NCI-H748 (cell line): Measurements from ENCODE around the gene DENND6B.
A peak's percentile ranks its signal among the peaks of the same experiment; 100 is the strongest.

Experiments
- DNase-seq: peaks from one replicate; lab custom pipeline; 2025; ENCODE audit not compliant: unreplicated experiment; lab: John Stamatoyannopoulos, UW

DENND6B gene

DNA sequence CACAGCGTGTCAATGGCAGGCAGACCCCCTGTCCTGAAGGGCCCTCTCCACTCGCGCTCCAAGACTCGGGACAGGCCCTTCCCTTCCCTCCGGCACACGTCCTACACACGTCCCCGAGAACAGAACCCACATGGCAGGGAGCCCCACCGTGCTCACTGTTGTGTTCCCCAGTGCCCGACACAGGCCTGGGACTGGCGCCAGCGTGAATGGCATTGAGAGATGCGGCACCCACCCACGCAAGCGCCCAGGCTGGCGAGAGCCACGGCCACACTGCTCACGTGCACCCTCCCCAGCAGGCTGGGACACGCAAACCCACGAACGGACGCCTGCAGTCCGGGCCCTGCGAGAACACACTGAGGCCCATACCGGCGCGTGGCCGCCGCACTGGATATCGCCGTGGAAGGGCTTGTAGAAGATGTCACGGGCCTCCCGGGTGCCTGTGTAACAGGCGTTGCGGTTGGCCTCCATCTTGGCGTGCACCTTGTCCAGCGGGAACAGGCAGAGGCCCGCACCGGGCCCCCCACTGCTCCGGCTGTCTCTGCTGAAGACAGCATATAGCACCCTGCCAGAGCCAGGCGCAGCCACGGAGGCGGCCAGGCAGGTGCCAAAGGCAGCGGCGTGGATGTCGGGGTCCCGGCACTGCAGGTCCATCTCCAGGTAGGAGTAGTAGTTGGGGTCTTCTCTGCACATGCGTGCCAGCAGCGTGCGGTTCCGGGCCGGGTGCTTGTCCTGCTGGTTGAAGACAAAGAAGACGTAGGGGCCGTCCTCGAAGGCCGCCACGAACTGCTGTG lies 37.5 kb downstream of the DENND6B start:
- no peak for DNase-seq

DNA sequence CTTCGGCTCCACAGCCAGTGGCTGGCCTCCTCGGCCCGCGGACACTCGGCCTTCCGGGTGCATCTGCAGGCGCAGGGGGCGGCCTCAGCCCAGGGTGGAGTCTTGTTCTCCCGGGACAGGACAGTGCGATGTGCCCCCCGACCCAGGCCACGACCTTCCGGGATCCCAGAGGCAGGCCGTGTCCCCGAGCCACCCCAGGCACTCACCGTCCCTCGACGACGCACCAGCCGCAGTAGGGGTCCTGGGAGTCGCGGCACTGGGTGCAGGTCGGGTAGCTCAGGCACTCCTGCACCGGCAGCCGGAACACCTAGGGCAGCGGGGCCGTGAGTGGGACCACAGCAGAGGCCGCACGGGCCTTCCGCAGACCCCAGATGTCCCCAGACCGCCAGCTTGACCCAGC lies 39.1 kb downstream of the DENND6B start:
- no peak for DNase-seq

DNA sequence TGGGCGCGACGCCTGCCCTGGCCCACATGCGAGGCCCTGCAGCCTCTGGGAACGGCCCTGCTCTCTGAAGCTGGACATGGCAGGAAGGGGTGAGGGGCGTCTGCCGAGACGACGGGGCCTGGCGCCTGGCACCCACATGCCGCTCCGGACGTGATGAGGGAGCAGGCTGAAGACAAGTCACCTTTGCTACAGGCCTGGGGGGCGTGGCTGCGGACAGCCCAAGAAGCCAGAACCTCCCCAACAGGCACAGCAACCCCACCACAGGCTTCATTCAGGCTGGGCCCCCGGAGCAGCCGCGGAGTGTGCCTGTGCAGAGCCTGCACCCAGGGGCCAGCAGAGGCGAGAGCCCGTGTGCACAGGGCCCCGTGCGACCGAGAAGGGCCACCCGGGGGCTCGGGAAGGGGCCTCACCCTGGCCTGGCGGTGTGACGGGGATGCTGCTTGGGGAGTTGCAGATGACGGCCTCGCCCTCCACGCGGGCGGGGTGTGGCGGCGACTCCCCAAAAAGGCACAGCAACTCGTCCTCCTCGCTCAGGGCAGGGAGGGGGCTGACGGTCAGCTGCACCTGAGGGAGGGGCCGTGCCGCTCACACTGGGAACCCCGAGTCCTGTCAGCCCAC lies 40.0 kb downstream of the DENND6B start:
- DNase-seq, result no peak

DNA sequence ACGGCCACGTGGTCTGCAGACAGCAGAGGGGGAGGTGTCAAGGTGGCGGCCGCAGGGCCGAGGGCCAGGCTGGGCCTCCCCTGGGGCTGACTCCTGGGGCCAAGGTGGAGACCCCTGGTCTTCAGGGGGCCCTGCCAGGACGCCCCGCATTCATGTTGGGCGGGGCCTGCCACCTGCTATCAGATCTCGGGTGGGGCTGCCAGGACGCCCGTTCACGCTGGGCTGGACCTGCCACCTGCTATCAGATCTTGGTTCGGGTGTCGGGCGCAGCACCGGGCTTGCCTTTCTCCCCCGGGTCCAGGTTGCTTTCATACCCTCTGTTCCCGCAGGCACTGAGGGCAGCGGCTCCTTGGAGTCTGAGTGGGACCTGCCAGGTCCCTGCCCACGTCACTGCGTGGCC lies 40.5 kb downstream of the DENND6B start:
- no peak for DNase-seq

DNA sequence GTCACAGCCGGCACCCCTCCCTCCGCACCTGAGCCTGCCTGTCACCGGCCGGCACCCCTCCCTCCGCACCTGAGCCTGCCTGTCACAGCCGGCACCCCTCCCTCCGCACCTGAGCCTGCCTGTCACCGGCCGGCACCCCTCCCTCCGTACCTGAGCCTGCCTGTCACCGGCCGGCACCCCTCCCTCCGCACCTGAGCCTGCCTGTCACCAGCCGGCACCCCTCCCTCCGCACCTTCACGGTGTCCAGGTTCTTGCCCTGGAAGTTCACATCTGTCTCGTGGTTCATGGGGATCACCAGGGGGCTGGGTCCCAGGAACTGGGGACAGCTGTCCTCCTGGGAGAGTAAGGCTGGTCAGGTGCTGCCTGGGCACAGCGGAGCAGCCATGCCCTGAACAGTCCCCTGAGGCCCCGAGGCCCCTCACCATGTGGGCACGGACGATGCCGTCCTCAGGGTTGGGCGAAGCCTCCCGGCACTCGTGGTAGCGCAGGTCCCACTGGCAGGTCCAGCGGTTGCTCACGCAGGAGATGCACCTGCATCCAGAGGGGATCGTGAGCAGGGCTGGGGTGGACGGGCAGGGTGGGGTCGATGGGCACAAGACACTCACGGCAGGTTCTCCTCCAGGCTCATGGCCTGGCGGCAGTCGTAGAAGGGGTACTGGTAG lies 41.1 kb downstream of the DENND6B start:
- DNase-seq, result no peak

DNA sequence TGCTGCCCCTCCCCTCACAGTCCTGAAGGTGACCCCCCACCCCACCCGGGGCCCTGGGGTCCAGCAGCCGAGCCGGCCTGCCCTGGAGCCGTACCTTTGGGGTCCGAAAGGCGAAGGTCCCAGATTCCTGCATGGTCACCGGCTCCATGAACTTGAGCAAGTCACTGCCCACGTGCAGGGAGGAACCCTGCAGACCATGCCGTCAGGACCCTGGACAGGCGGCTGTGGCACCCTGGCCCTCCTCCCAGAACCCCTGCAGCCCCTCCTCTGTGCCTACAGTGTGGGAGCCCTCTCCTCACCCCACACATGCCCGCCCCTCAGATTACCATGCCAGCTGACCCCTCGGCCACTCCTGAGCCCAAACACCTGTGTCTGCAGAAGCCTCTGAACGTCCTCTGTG lies 42.3 kb downstream of the DENND6B start:
- DNase-seq, result no peak

DNA sequence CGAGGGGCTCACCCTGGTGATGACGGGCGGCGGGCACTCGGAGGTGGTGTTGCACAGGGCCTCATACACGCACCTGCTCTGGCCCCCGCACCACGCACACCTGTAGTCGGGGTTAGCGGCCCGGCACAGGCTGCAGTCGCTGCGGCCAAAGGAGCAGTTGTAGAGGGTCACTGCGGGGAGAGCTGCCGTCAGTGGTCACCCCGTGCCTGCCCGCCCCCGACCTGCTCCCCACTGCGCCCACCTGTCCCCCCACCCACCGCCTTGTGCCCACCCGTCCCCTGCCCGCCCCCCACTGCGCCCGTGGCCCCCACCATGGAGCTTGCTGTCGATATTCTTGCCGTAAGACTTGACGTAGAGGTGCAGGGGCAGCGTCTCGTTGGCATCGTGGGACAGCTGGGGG lies 43.0 kb downstream of the DENND6B start:
- no peak for DNase-seq

DNA sequence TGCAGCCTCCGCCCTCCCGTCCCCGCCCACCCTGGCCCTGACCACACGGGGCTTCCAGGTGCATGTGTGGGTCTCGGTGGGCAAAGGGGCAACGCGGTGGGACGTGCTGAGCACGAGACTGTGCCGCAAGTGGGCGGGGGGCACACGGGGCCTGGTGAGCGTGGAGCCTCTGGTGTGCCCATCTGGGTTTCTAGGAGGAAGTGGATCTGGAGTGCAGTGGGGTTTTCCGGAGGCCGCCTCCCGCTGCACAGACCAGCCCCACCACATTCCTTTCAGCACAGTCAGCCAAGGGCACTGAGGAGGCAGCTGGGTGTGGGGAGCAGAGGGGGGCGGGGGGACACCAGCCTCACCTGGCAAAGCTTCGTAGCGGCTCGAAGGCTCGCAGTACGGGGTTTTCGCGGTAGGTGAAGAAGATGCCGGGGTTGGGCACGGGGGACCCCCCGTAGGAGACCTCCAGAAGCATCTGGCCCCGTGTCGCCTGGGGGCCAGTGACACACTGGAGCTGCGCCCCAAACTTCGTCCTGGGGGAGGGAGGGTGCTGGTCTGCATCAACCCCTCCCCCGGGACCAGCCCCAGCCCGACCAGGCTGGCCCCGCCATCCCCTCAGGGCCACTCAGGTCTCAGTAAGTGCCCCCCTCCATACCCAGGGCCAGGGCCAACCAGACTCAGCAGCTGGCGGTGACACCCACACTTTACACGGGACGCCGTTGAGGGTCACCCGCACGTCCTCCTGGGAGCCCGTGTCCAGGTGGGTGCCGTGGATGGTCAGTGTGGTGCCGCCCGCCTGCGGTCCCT lies 44.3 kb downstream of the DENND6B start:
- DNase-seq, result no peak

DNA sequence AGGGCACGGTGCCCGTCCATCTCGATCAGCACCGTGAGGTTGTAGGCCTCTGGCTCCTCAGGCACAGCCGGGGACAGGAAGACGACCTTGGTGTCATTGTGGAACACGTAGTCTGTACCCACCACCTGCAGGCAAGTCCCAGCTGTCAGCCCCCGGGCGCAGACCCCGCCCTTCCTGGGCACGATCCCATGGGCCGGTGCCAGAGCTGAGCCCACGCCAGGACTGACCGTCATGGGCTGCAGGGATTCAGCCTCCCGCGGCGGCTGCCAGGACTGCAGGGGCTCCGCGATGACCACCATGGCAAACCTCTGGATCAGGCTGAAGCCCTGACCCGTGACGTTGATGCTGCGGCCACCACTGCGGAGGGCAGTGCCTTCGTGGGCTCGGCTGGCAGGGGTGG lies 44.9 kb downstream of the DENND6B start:
- DNase-seq, result no peak

DNA sequence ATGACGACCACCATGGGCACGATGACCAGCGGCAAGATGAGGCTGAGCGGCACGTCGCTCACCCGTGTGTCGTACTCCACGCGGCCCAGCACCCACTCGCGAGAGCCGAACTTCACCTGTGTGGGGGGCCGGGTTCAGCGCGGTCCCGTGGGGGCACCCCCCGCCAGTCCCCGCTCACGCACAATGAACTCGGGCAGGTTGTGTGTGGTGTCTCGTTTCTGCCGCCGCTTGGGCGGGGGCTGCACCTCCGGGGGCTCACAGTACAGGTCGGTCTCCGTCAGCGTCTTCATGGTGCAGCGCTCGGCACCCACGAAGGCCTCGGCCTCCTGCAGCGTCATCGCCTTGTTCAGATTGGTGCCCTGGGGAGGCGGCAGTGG lies 45.4 kb downstream of the DENND6B start:
- no peak for DNase-seq

DNA sequence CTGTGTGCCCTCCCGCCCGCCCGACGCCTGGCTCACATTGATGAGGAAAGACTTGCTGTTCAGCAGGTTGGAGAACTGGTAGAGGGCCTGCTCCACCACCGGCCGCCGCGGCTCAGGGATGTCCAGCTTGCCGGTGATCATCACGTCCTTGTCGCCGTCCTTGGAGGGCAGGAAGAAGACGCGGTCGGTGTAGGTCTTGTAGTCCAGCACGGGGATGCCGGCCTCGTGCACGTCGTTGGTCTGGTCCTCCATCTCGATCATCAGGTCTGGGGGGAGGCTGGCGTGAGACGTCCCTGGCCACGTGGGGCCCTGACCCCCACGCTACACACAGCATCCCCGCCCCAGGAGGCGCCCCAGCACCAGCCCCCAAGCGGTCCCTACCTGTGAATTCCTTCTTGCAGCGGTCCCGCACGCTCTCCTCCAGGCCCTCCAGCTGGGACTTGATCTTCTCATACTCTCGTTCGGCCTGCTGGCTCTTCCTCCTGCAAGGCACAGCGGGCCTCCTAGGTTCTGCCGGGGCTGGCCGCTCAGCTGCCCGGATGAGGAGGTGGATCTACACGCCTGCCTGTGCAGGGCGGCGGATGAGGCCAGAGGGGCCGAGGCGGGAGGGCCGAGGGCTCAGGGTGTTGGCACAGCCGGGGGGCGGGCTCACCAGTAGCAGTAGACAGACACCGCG lies 46.0 kb downstream of the DENND6B start:
- no peak for DNase-seq

DNA sequence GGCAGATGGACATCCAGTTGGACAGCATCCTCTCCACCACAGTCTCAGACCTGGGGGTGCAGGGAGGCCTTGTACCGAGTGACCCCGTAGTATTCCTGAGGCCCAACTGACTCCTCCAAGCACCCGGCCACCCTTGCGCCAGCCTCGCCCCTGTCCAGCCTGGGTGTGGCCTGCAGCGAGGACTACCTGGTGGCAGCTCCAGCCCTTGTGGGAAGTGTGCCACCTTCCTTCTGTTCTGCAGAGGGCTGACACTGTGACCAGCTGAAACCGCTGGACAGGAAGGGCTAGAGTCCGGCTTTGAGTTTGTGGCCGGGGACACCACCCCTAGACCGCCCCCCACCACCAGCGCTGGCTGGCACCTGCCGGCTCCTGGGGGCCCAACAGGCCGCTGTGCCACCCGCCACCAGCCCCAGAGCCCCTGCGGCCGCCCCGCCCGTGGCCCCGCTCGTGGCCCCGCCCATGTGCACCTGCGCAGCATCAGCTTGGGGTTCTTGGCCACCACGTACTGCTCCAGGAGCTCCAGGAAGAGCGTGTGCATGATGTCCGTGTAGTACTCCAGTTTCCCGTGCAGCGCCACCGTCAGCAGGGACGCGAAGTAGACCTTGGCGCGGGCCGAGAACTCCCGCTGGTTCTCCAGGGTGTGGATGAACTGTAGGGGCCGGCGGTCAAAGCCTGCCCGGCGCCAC lies 46.6 kb downstream of the DENND6B start:
- DNase-seq, result no peak

DNA sequence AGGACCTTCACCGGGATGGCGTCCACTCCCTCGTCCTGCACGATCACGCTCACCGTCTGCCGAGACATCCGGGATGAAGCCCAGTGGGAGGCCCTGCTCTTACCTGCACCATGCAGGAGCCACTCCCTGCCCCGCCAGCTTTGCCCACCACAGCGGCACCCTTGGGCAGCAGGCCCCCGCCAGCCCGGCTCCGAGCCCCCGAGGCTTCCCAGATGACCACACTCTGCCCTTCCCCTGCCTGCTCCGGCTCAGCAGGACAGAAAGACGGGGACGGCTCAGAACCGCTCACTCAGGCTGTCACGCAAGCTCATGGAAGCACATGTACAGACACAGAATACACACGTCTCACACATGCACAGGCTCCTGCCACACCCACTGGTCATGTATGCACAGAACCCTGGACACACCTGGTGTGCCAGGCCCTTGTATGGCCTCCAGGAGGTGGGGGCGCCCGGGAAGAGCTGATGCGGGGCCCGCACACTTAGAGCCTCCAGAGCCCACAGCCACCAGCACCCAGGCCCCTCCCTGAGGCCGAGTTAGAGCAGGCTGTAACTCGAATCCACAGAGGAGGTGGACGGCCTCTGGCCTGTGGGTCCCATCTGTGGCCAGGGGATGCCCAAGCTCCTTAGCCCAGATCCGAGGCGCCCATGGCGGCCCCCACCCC lies 47.7 kb downstream of the DENND6B start:
- no peak for DNase-seq

DNA sequence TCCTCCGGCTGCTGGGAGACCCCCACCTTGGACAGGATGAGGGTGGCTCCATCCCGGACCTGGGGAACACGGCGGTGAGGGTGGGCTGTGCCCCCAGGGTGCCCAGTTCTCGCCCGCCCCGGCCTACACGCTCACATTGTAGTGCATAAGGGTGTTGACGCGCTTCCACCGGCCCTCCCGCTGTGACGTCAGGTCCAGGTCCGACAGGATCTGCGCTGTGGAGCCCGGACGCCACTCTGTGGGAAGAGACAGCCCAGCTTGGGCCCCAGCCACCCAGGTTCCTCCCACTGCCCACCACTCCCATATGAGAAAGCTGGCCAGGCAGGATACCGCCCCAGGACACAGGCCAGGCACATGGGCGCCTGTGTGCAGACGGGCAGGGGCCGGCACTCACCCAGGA lies 48.4 kb downstream of the DENND6B start:
- DNase-seq, result no peak

DNA sequence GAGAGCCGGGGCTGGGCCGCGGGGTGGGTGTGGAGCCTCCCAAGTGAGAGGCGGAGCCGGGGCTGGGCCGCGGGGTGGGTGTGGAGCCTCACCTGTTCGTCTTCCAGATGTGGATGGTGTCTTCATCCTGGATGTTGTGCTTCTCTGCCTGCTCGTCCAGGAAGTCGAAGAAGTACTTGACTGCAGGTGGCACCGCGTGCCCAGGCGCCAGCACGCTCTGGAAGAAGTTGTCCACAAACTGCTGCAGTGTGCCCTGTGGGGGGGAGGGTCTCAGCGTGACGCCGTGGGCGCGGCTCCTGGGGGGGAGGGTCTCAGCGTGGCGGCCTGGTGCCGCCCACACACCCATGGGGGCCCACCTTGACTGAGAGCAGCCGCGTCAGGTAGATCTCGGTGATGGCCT lies 49.1 kb downstream of the DENND6B start:
- no peak for DNase-seq

DNA sequence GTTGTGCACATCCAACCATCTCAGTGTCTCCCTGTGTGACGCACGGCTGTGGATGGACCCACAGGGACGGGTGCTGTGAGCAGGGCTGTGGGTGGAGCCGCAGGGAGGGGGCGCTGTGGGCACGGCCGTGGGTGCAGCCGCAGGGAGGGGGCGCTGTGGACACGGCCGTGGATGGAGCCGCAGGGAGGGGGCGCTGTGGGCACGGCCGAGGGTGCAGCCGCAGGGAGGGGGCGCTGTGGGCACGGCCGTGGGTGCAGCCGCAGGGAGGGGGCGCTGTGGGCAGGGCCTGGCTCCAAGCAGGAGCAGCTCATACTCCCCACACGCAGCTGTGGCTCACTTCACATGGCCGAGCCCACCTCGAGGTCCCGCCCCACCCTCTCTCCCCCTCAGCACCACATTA lies 50.7 kb downstream of the DENND6B start:
- peak; percentile 23 for DNase-seq

DNA sequence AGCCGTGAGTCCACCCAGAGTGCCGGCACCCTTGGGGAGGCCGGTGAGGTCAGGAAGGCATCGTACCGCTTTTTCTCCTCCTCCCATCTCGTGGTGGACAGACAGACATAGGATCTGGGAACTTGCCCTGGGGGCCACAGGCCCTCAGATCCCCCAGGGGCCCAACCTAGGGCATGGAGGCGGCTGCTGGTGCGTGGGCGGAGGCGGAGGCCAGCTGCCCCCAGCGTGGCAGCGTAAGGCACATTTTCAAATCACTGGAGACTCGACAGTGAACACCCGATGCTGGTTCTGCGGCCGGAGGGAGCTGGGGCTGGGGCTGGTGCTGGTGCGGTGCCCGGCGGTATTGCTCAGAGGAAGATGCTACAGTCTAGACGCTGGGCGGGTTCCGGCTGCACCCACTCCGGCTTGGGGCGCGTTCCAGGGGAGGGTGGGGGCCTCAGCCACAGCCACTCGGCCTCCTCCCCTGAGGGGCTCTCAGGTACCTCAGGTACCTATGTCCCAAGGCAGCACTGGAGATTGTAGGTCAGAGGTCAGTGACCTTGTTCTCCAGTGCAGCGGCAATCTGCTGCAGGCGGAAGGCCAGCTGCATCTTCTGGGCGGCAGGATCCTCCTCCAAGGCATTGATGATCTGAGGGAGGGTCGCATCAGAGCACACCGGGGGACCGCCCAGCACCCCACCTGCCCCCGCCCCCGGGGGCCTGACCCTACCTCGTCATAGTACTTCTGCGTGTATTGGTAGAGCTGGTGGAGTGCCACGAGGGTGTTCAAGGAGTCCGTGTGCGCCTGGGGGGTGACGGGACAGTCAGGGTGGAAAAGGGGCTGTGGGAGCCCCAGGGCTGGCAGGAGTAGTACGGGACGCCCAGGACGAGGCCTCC lies 51.4 kb downstream of the DENND6B start:
- DNase-seq, result no peak

DNA sequence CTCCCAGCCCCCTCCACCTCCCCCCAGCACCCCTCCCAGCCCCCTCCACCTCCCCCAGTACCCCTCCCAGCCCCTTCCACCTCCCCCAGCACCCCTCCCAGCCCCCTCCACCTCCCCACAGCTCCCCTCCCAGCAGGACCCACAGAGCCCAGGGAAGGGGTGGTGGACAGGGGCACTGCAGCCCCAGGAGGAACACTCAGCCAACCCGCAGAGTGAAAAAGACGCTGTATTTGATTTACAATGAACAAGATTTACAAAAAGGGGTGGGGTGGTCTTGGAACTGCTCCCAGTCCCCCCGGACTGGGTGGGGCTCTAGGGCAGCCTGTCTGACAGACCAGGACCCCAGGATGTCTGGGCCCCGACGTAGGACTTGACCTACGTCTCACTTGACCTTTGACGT lies 52.0 kb downstream of the DENND6B start:
- DNase-seq, result no peak

DNA sequence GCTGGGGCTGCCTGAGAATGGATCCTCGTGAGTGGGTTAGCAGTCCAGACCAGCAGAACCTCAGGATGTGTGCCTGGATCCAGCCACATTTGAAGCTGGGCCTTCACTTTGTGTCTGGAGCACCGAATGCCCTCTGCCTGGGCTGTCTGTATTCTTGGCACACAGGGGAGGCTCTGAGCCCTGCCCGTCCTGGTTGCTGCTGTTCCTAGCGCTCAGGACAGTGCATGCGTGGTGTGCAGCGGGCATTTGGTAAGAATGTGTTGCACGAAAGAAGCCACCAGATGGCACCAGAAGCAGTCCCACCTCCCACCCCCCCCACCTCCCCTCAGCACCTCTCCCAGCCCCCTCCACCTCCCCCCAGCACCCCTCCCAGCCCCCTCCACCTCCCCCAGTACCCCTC lies 52.5 kb downstream of the DENND6B start:
- peak; percentile 59 for DNase-seq
